Stomach (tissue), 4 donors: ENCODE data around the gene ATP9A.

Source experiments
- CTCF ChIP-seq, 7 experiments: fragments of 450-650 bp in 4 of 7; fragments of 200-600 bp in 3 of 7; sonication (generic) in 3 of 7; IDR thresholded peaks; one replicate each; pipeline ENCODE4 v1.5.1; 2016 to 2019; ENCODE audit warnings: antibody characterized with exemption in 7 of 7, control low read depth in 2 of 7, mild to moderate bottlenecking in 1 of 7
- POLR2A ChIP-seq, 4 donors: fragments of 450-650 bp; IDR thresholded peaks; one replicate each; pipeline ENCODE4 v1.6.1; 2016; ENCODE audit warnings: antibody characterized with exemption in 4 of 4, control low read depth in 2 of 4, mild to moderate bottlenecking in 1 of 4, moderate library complexity in 1 of 4

- TF ChIP-seq CTCF (IDR thresholded peaks at IDR 0.05) (no peak), POLR2A (IDR thresholded peaks at IDR 0.05) (no peak)
Measured at GRCh38 chr20:51627586-51627985, 140.6 kb downstream of the ATP9A start.
